Activated T-cell treated with anti-CD3 and anti-CD28 coated beads, Interleukin-2, amount 50 U/mL, for 24 hours (primary cell): ENCODE results near the gene PID1.

Experiments used
- DNase-seq: peaks from one replicate; pipeline ENCODE4 v3.0.0-alpha.2; 2020
- H3K27ac Mint-ChIP-seq: 2 replicates; pipeline ENCODE4 v1.8.0; 2020; ENCODE audit warnings: mild to moderate bottlenecking, mixed read lengths
- H3K27me3 Mint-ChIP-seq: 2 replicates; pipeline ENCODE4 v1.8.0; 2020; ENCODE audit warnings: mixed read lengths
- H3K36me3 Mint-ChIP-seq: 2 replicates; pipeline ENCODE4 v1.8.0; 2020; ENCODE audit warnings: low read depth, mixed read lengths
- H3K4me1 Mint-ChIP-seq: 2 replicates; pipeline ENCODE4 v1.8.0; 2020; ENCODE audit warnings: low read depth, mixed read lengths
- H3K4me3 Mint-ChIP-seq: 2 replicates; pipeline ENCODE4 v1.8.0; 2020; ENCODE audit warnings: mild to moderate bottlenecking, moderate library complexity, mixed read lengths
- H3K9me3 Mint-ChIP-seq: 2 replicates; pipeline ENCODE4 v1.8.0; 2020; ENCODE audit warnings: mixed read lengths

The PID1 gene

GRCh38 chr2:229246334-229246733, 24.8 kb downstream of the PID1 start:
- no peaks in the 10 kb centered on the region for H3K4me1 Mint-ChIP-seq
- H3K9me3 Mint-ChIP-seq = peaks cover 13% of the 10 kb centered on the region
- H3K27me3 Mint-ChIP-seq = no peaks in the 10 kb centered on the region
- DNase-seq = no peak
- H3K4me3 Mint-ChIP-seq = no peak overlapping the region
- no peak overlapping the region for H3K27ac Mint-ChIP-seq
- no peaks in the 10 kb centered on the region for H3K36me3 Mint-ChIP-seq

- Mint-ChIP-seq H3K4me1 (no peaks in the 10 kb centered on the region), H3K27ac (no peak overlapping the region), H3K4me3 (no peak overlapping the region), H3K27me3 (no peaks in the 10 kb centered on the region), H3K9me3 (peaks cover 25% of the 10 kb centered on the region), H3K36me3 (no peaks in the 10 kb centered on the region)
- no peak for DNase-seq
Observed at GRCh38 chr2:229244975-229245374, 26.1 kb downstream of the PID1 start.

- H3K9me3 Mint-ChIP-seq = peaks cover 34% of the 10 kb centered on the region
- no peak for DNase-seq
Observed at GRCh38 chr2:229243890-229244560, 27.1 kb downstream of the PID1 start.

GRCh38 chr2:229240984-229241491, 30.0 kb downstream of the PID1 start:
- H3K27ac Mint-ChIP-seq = no peak overlapping the region
- no peak overlapping the region for H3K4me3 Mint-ChIP-seq
- DNase-seq = no peak
- peaks cover 34% of the 10 kb centered on the region for H3K9me3 Mint-ChIP-seq
- H3K27me3 Mint-ChIP-seq = no peaks in the 10 kb centered on the region
- no peaks in the 10 kb centered on the region for H3K4me1 Mint-ChIP-seq
- H3K36me3 Mint-ChIP-seq = no peaks in the 10 kb centered on the region

More at GRCh38 chr2:229243890-229244560, 27.1 kb downstream of the PID1 start:
- Mint-ChIP-seq H3K27me3 (no peaks in the 10 kb centered on the region), H3K36me3 (no peaks in the 10 kb centered on the region), H3K4me3 (no peak overlapping the region), H3K4me1 (no peaks in the 10 kb centered on the region), H3K27ac (no peak overlapping the region)

- Mint-ChIP-seq H3K27me3 (no peaks in the 10 kb centered on the region), H3K4me1 (no peaks in the 10 kb centered on the region), H3K4me3 (no peak overlapping the region), H3K36me3 (no peaks in the 10 kb centered on the region), H3K27ac (no peak overlapping the region), H3K9me3 (peaks cover 36% of the 10 kb centered on the region)
- DNase-seq = no peak
Observed at GRCh38 chr2:229239021-229239420, 32.1 kb downstream of the PID1 start.

GRCh38 chr2:229237270-229237669, 33.8 kb downstream of the PID1 start:
- no peaks in the 10 kb centered on the region for H3K27me3 Mint-ChIP-seq

GRCh38 chr2:229235131-229235914, 35.8 kb downstream of the PID1 start:
- Mint-ChIP-seq H3K27ac (no peak overlapping the region), H3K4me3 (no peak overlapping the region), H3K27me3 (no peaks in the 10 kb centered on the region), H3K9me3 (peaks cover 14% of the 10 kb centered on the region), H3K36me3 (no peaks in the 10 kb centered on the region), H3K4me1 (no peaks in the 10 kb centered on the region)
- no peak for DNase-seq

More at GRCh38 chr2:229237270-229237669, 33.8 kb downstream of the PID1 start:
- Mint-ChIP-seq H3K36me3 (no peaks in the 10 kb centered on the region), H3K4me3 (no peak overlapping the region), H3K9me3 (peaks cover 29% of the 10 kb centered on the region), H3K4me1 (no peaks in the 10 kb centered on the region), H3K27ac (no peak overlapping the region)
- no peak for DNase-seq

GRCh38 chr2:229231885-229232284, 39.2 kb downstream of the PID1 start:
- Mint-ChIP-seq H3K4me1 (no peaks in the 10 kb centered on the region), H3K27me3 (no peaks in the 10 kb centered on the region), H3K4me3 (no peak overlapping the region), H3K9me3 (peaks cover 2% of the 10 kb centered on the region), H3K36me3 (no peaks in the 10 kb centered on the region), H3K27ac (no peak overlapping the region)
- no peak for DNase-seq

GRCh38 chr2:229231328-229231868, 39.7 kb downstream of the PID1 start:
- DNase-seq = no peak
- Mint-ChIP-seq H3K9me3 (peaks cover 2% of the 10 kb centered on the region), H3K27ac (no peak overlapping the region), H3K4me1 (no peaks in the 10 kb centered on the region), H3K27me3 (no peaks in the 10 kb centered on the region), H3K4me3 (no peak overlapping the region), H3K36me3 (no peaks in the 10 kb centered on the region)

GRCh38 chr2:229230911-229231310, 40.2 kb downstream of the PID1 start:
- no peaks in the 10 kb centered on the region for H3K4me1 Mint-ChIP-seq
- H3K9me3 Mint-ChIP-seq = peaks cover 2% of the 10 kb centered on the region
- H3K27ac Mint-ChIP-seq = no peak overlapping the region
- no peak for DNase-seq
- H3K36me3 Mint-ChIP-seq = no peaks in the 10 kb centered on the region
- no peak overlapping the region for H3K4me3 Mint-ChIP-seq
- no peaks in the 10 kb centered on the region for H3K27me3 Mint-ChIP-seq

- no peaks in the 10 kb centered on the region for H3K9me3 Mint-ChIP-seq
- no peaks in the 10 kb centered on the region for H3K27me3 Mint-ChIP-seq
- no peak overlapping the region for H3K27ac Mint-ChIP-seq
- DNase-seq = no peak
- no peaks in the 10 kb centered on the region for H3K36me3 Mint-ChIP-seq
- H3K4me3 Mint-ChIP-seq = no peak overlapping the region
- H3K4me1 Mint-ChIP-seq = no peaks in the 10 kb centered on the region
Observed at GRCh38 chr2:229230256-229230655, 40.8 kb downstream of the PID1 start.

- H3K27me3 Mint-ChIP-seq = no peaks in the 10 kb centered on the region
- no peaks in the 10 kb centered on the region for H3K36me3 Mint-ChIP-seq
- no peak for DNase-seq
- no peak overlapping the region for H3K27ac Mint-ChIP-seq
- H3K4me1 Mint-ChIP-seq = no peaks in the 10 kb centered on the region
- H3K9me3 Mint-ChIP-seq = no peaks in the 10 kb centered on the region
- H3K4me3 Mint-ChIP-seq = no peak overlapping the region
Observed at GRCh38 chr2:229226382-229226781, 44.7 kb downstream of the PID1 start.

- Mint-ChIP-seq H3K27ac (no peak overlapping the region), H3K9me3 (no peaks in the 10 kb centered on the region), H3K4me1 (no peaks in the 10 kb centered on the region), H3K36me3 (no peaks in the 10 kb centered on the region), H3K4me3 (no peak overlapping the region), H3K27me3 (no peaks in the 10 kb centered on the region)
- DNase-seq = no peak
Observed at GRCh38 chr2:229223107-229223506, 48.0 kb downstream of the PID1 start.

GRCh38 chr2:229221641-229222040, 49.4 kb downstream of the PID1 start:
- H3K4me3 Mint-ChIP-seq = no peak overlapping the region
- H3K36me3 Mint-ChIP-seq = no peaks in the 10 kb centered on the region
- H3K27me3 Mint-ChIP-seq = no peaks in the 10 kb centered on the region
- no peaks in the 10 kb centered on the region for H3K9me3 Mint-ChIP-seq
- no peaks in the 10 kb centered on the region for H3K4me1 Mint-ChIP-seq
- no peak for DNase-seq
- H3K27ac Mint-ChIP-seq = no peak overlapping the region

- Mint-ChIP-seq H3K27ac (no peak overlapping the region), H3K27me3 (no peaks in the 10 kb centered on the region), H3K36me3 (no peaks in the 10 kb centered on the region), H3K4me1 (no peaks in the 10 kb centered on the region), H3K4me3 (no peak overlapping the region), H3K9me3 (no peaks in the 10 kb centered on the region)
- no peak for DNase-seq
Observed at GRCh38 chr2:229220254-229220653, 50.8 kb downstream of the PID1 start.
